WTC11 (cell line): Measurements from ENCODE around the gene FBXO31.

Experiments used
- ATF3 ChIP-seq: sonication (generic); formaldehyde crosslinking; conservative IDR thresholded peaks from 2 replicates; pipeline ENCODE4 v1.8.1; 2022; ENCODE audit warnings: mild to moderate bottlenecking, missing genetic modification reagents
- ATF6 ChIP-seq: sonication (generic); formaldehyde crosslinking; IDR thresholded peaks from 2 replicates; pipeline ENCODE4 v1.8.1; 2023; ENCODE audit warnings: mild to moderate bottlenecking, missing genetic modification reagents
- CREM ChIP-seq: sonication (generic); formaldehyde crosslinking; IDR thresholded peaks from 2 replicates; pipeline ENCODE4 v1.8.1; 2022; ENCODE audit warnings: mild to moderate bottlenecking, missing genetic modification reagents, moderate library complexity
- CTCF ChIP-seq: fragments of 200-600 bp; IDR thresholded peaks from 2 replicates; pipeline ENCODE4 v1.8.0; 2022; ENCODE audit warnings: antibody characterized with exemption
- FOXK1 ChIP-seq: sonication (generic); formaldehyde crosslinking; IDR thresholded peaks from 2 replicates; pipeline ENCODE4 v1.8.0; 2022; ENCODE audit warnings: mild to moderate bottlenecking, moderate library complexity, missing genetic modification reagents
- FOXP1 ChIP-seq: sonication (generic); formaldehyde crosslinking; IDR thresholded peaks from 2 replicates; pipeline ENCODE4 v1.8.0; 2022; ENCODE audit warnings: missing genetic modification reagents, mild to moderate bottlenecking, moderate library complexity, borderline replicate concordance
- NFE2L1 ChIP-seq: sonication (generic); formaldehyde crosslinking; IDR thresholded peaks from 2 replicates; pipeline ENCODE4 v1.8.1; 2023; ENCODE audit warnings: missing genetic modification reagents
- NFYB ChIP-seq: sonication (generic); formaldehyde crosslinking; conservative IDR thresholded peaks from 2 replicates; pipeline ENCODE4 v1.8.0; 2022; ENCODE audit warnings: low read depth, missing genetic modification reagents
- NR3C1 ChIP-seq: sonication (generic); formaldehyde crosslinking; conservative IDR thresholded peaks from 2 replicates; pipeline ENCODE4 v1.8.1; 2023; ENCODE audit warnings: low read depth, mild to moderate bottlenecking, missing genetic modification reagents
- USF2 ChIP-seq: sonication (generic); formaldehyde crosslinking; IDR thresholded peaks from 2 replicates; pipeline ENCODE4 v1.8.1; 2023; ENCODE audit warnings: mild to moderate bottlenecking, missing genetic modification reagents, moderate library complexity
- ZBTB21 ChIP-seq: sonication (generic); formaldehyde crosslinking; IDR thresholded peaks from 2 replicates; pipeline ENCODE4 v1.8.1; 2023; ENCODE audit warnings: mild to moderate bottlenecking, missing genetic modification reagents, borderline replicate concordance

GRCh38 chr16:87360862-87361610, 22.5 kb downstream of the FBXO31 start:
- TF ChIP-seq CTCF: no peak
- no peak for TF ChIP-seq NFE2L1
- no peak for TF ChIP-seq CREM (CRISPR knock-in tag)
- no peak for TF ChIP-seq NR3C1
- TF ChIP-seq NFYB: no peak
- TF ChIP-seq ATF3 (CRISPR knock-in tag): no peak
- no peak for TF ChIP-seq ZBTB21 (CRISPR knock-in tag)
- TF ChIP-seq ATF6 (CRISPR knock-in tag): no peak
- no peak for TF ChIP-seq FOXP1 (CRISPR knock-in tag)
- TF ChIP-seq USF2 (CRISPR knock-in tag): no peak
- TF ChIP-seq FOXK1 (CRISPR knock-in tag): no peak
